Esophagus muscularis mucosa (tissue), 4 donors: ENCODE data around the gene TAF3.

Experiments
- EP300 ChIP-seq: sonication (generic); formaldehyde crosslinking; IDR thresholded peaks from one replicate; pipeline ENCODE4 v1.6.1; 2017; ENCODE audit warnings: antibody characterized with exemption
- POLR2A ChIP-seq: fragments of 450-650 bp; IDR thresholded peaks from one replicate; pipeline ENCODE4 v1.6.1; 2017; ENCODE audit warnings: antibody characterized with exemption, moderate library complexity, mild to moderate bottlenecking, low read depth
- TF ChIP-seq, protein P1 (sequence below), 3 experiments: fragments of 200-600 bp in 2 of 3; fragments of 450-650 bp in 1 of 3; sonication (generic) in 2 of 3; IDR thresholded peaks; one replicate each; pipeline ENCODE4 v1.5.1; 2017 to 2019; ENCODE audit warnings: antibody characterized with exemption in 3 of 3, mild to moderate bottlenecking in 2 of 3, moderate library complexity in 1 of 3

DNA sequence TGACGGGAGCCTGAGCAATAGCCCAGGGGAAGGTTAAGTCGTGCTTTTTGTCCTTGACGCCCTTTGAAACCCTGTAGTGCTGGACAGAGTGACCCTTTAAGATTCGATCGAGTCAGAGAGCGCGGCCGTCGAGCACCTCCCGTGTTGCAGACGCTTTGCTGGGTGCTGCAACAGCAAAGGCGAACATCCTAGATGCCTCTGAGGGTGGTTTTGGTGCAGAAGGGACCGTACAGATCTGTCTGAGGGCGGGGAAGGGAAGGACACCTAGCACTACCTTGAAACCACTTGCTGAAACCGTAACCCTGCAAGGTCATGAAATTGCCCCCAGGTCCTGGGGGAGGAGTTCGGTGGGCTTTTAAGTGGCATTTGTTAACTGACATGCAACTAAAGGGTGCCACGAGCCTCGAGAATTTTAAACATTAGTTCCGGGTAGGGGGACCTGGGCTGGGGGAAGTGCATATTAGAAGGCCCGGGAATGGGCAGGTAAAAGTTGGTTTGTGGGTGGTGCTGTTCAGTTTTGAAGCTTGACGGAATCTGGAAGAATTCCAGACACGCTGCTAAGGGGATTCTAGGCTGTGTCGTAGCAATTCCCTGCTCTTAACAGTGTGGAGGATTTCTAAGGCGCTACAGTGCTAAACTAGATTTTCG lies 29.5 kb upstream of the TAF3 start:
- TF ChIP-seq, protein P1, sequence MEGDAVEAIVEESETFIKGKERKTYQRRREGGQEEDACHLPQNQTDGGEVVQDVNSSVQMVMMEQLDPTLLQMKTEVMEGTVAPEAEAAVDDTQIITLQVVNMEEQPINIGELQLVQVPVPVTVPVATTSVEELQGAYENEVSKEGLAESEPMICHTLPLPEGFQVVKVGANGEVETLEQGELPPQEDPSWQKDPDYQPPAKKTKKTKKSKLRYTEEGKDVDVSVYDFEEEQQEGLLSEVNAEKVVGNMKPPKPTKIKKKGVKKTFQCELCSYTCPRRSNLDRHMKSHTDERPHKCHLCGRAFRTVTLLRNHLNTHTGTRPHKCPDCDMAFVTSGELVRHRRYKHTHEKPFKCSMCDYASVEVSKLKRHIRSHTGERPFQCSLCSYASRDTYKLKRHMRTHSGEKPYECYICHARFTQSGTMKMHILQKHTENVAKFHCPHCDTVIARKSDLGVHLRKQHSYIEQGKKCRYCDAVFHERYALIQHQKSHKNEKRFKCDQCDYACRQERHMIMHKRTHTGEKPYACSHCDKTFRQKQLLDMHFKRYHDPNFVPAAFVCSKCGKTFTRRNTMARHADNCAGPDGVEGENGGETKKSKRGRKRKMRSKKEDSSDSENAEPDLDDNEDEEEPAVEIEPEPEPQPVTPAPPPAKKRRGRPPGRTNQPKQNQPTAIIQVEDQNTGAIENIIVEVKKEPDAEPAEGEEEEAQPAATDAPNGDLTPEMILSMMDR (IDR thresholded peaks at IDR 0.05) = no peak
- no peak for TF ChIP-seq POLR2A
- no peak for TF ChIP-seq EP300
